GM19240 (cell line): ENCODE measurements around the gene RANBP10.

ENCODE experiments used
- DNase-seq: peaks from one replicate; pipeline ENCODE4 v3.0.0; 2011; ENCODE audit warnings: low spot score; ENCODE audit not compliant: insufficient read length

Gene RANBP10

DNA sequence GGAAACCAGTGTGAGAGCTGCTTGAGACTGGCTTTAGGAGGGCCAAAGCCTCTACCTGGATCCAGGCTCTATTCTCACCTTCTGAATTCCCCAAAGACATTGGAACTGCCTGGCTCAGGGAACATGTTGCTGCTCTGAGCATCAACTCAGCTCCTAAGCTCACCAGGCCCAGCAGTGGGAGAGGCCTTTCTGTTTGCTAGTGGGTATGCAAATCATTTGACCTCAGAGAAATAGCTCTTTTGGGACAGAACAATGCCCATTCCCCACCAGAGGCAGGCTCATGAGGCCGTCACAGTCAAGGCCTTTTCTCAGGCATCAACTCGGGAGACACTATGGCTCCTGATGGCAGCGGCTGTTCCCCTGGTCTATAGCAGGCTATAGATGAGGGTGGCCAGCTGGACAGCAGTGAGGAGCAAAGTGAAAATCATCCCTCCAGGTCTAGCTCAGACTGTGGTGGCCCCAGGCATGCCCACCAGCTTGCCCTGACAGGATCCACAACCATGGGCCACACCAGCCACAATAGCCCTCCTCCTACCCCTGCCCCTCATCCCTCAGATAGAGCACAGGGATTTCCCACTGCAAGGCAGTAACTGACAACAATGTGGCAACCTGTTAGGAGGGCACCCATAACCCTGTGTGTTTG, 56.8 kb downstream of the RANBP10 start:
- DNase-seq, result no peak

GRCh38 chr16:67748834-67749233, 57.5 kb downstream of the RANBP10 start:
- DNase-seq, result no peak

DNA sequence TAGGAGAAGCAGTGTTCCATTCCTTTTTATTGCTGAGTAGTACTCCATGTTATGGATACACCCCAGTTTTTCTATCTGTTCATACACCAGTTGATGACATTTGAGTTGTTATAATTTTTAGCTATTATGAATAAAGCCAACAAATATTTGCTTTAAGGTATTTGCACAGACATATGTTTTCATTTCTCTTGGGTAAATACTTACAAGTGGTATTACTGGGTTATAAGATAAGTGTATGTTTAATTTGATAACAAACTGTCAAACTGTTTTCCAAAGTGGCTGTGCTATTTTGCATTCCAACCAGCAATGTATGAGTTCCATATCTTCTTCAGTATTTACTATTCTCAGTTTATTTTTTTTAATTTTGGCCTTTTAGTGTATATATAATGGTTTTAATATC, 59.5 kb downstream of the RANBP10 start:
- DNase-seq, result no peak

- DNase-seq, result no peak
Measured at GRCh38 chr16:67741118-67741517, 65.2 kb downstream of the RANBP10 start.

GRCh38 chr16:67740391-67740790, 66.0 kb downstream of the RANBP10 start:
- no peak for DNase-seq

GRCh38 chr16:67736858-67737257, 69.5 kb downstream of the RANBP10 start:
- DNase-seq, result no peak

DNA sequence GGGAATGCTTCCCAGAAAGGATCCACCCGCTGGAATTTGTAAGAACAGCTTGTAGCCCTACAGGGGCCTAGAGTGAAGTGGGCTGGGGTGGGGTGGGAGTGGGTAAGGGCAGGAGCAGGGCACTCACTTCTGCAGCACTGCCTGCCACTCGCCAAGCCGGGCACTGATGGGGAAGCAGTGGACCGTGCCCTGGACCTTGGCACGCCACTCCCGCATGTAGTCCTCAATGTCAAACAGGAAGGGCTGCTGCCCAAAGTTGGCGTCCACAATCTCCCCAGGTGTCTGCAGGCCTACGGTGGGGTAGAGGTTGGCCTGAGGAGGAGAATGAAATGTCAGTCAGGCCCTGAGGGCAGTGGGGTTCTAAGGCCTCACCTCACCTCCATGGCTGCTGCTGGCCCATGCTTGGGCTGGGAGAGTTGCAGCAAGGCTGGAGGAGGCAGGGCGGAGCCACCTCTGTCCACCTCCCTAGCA, 71.6 kb downstream of the RANBP10 start:
- no peak for DNase-seq

GRCh38 chr16:67733734-67734470, 72.5 kb downstream of the RANBP10 start:
- DNase-seq, result no peak

- DNase-seq, result no peak
Measured at GRCh38 chr16:67731753-67732095, 74.6 kb downstream of the RANBP10 start.

- no peak for DNase-seq
Measured at GRCh38 chr16:67731071-67731752, 75.1 kb downstream of the RANBP10 start.

GRCh38 chr16:67730326-67730725, 76.0 kb downstream of the RANBP10 start:
- DNase-seq, result no peak

DNA sequence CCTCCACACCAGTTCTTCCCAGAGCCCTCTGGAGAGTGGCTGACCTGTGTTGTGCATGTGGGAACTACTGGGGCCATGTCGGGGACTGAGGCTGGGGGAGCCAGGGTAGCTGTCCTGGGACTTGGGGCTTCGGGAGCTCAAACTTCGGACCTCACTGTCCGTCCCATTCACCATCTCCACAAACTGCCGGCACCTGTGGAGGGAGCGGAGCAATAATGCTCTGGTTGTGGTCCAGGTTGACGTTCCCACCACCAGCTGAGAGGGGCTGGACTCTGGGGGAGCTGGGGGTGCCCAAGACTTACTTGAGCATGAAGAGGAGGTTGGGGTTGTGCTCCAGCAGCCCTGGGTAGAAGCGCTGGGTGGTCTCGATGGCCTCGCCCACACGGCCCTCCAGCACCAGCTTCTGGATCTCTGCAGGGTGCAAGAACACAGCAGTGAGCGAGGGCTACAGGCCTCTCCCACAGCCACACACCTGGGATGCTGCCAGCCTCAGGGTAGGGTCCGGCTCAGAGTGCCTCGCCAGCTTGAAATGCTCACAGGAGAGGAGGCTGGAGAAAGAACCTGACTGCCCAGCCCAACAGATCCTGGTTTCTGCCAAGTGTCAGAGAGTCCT, 76.6 kb downstream of the RANBP10 start:
- DNase-seq, result no peak

DNA sequence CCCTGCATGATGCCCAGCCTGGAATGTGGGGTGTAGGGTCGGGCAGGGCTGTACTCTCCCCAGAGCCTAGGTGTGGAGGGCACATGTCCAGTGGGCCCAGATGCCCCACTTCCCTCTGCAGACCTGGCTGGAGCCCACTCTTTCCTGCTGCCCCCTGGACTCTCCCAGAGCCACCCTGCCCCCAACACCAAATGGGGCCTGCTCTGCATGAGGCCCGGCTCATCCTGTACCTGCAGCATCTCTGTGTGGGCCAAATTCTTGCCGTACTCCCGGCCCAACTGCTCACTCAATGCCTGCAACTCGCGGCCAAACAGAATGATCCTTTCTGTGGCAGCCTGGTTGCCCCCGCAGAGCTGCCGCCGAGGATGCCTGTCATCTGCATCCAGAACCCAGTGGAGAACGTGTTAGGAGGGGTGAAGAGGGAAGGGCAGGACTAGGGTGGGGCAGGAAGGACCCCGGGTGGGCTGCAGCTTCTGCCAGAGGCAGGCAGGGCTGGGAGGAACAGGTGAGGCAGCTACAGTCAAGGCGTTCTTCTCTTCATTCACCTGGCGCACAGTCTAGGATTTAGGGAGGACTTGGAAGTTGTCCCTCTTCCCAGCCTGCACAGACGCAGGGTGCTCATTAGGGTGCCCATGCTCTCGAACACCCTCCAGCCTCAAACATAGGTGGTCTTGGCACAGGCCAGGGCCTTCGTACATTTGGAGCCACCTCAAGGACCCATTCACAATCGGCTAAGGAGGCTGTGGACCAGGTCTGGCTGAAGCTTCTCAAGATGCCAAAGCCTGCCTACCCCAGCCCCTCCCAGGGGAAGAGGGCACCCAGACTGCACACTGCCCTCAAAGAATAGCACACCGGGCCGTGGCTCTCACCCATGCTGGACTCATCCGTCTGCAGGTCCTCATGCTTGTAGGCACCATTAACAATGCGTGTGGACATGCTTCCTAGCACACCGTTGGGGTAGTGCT, 78.6 kb downstream of the RANBP10 start:
- no peak for DNase-seq

GRCh38 chr16:67726106-67727034, 80.0 kb downstream of the RANBP10 start:
- DNase-seq, result no peak

DNA sequence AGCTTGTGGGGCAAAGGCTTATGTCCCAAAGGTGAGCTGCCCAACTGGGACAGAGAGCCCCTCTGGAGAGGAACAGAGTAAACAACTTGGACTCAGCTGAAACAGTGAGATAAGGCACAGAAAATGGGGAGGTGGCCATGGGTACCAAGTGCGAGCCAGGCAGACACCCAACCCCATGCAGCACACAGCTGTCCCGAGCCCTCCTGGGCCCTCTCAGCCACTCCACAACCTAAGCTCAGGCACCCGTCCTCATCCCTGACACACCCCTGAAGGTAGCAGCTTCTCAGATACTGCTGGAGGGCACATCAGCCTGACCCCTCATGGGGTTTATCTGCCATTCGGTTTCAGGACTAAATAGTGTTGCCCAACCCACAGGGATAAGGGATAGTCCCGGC, 82.5 kb downstream of the RANBP10 start:
- DNase-seq, result no peak

- DNase-seq, result no peak
Measured at GRCh38 chr16:67723151-67723910, 83.0 kb downstream of the RANBP10 start.

DNA sequence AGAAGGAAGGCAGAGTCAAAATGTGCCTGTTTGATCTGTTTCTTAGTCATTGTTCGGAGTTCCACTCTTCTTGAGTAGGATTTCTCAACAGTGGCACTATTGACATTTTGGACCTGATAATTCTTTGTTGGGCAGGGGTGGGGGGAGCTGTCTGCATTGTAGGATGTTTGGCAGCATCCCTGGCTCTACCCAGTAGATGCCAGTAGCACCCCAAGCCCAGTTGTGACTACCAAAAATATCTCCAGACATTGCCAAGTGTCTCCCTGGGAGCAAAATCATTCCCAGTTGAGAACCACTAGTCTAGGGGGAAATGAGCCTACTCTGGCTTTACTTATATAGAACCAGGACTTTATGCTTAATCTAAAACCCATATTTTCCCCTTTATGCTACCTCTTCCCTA, 86.1 kb downstream of the RANBP10 start:
- DNase-seq, result no peak

DNA sequence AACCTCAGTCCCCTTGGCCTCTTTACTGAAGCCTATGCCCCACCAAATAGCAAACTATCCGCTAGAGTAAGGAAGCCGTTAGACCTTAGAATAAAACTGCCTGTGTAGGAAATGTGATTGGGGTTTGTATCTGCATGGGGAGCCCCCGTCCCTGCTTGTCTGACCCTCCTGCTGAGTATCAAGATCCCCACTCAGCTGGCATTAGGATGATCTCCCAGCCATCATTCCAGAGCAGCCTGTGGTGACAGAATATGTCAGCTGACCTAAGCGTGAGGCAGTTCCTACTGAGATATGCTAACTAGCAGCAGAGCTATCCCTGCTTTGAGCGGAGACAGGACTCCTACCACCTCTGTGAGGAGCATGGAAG, 86.6 kb downstream of the RANBP10 start:
- DNase-seq, result no peak
